Body of pancreas (tissue), 4 donors: Measurements from ENCODE around the gene TNRC6C.

Experiments used
- POLR2A ChIP-seq, 3 donors: fragments of 450-650 bp; IDR thresholded peaks; one replicate each; pipeline ENCODE4 v1.6.1; 2016; ENCODE audit warnings: antibody characterized with exemption in 3 of 3, mild to moderate bottlenecking in 2 of 3
- TF ChIP-seq, protein P1 (sequence below), 7 experiments: fragments of 450-650 bp in 4 of 7; fragments of 200-600 bp in 3 of 7; sonication (generic) in 3 of 7; IDR thresholded peaks; one replicate each; pipeline ENCODE4 v1.5.1; 2016 to 2019; ENCODE audit warnings: antibody characterized with exemption in 7 of 7

DNA sequence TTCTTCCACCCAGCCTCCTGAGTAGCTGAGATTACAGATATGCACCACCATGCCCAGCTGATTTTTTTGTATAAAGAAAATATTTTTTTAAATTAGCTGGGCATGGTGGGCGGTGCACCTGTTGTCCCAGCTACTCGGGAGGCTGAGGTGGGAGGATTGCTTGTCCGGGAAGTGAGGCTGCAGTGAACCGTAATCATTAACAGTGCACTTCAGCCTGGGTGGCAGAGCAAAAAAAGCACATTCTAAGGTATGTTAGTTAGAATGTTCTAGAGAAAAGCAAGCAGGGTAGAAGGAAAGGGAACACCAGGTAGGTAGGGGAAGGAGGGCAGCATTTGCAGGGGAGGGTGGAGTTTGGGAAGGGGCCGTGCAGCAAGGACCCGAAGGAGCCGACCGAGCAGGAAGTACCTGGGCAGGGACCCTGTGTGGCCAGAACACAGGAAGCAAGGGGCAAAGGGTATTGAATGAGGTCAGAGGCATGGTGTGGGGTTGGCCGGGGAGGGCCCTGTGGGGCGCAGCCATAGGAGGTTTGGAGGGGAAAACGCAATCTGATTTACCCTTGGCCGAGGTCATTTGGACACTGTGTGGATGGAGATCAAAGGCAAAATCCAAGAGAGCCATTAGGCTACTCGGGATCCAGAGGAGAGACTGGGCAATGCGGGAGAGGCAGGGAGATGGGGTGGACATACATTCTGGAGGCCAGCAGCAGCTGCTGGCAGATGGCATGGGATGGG lies 189.9 kb downstream of the TNRC6C start:
- TF ChIP-seq, protein P1, sequence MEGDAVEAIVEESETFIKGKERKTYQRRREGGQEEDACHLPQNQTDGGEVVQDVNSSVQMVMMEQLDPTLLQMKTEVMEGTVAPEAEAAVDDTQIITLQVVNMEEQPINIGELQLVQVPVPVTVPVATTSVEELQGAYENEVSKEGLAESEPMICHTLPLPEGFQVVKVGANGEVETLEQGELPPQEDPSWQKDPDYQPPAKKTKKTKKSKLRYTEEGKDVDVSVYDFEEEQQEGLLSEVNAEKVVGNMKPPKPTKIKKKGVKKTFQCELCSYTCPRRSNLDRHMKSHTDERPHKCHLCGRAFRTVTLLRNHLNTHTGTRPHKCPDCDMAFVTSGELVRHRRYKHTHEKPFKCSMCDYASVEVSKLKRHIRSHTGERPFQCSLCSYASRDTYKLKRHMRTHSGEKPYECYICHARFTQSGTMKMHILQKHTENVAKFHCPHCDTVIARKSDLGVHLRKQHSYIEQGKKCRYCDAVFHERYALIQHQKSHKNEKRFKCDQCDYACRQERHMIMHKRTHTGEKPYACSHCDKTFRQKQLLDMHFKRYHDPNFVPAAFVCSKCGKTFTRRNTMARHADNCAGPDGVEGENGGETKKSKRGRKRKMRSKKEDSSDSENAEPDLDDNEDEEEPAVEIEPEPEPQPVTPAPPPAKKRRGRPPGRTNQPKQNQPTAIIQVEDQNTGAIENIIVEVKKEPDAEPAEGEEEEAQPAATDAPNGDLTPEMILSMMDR (IDR thresholded peaks at IDR 0.05): no peak
- TF ChIP-seq POLR2A (IDR thresholded peaks at IDR 0.05): no peak
